Panc1 (cell line): Measurements from ENCODE around the gene CBY2. TPM values are rescaled to one million over a fixed set of nuclear protein-coding genes. Genes with fewer than 3 reads are reported as not detected.

Source experiments
- ATAC-seq: fragments of 200-7000 bp; cut with Tn5 transposase; 2 replicates; pipeline ENCODE4 v1.9.1; 2020; ENCODE audit warnings: mild to moderate bottlenecking, moderate library complexity
- BruUV-seq: library from RNA; stranded (reverse); fragments of 400-500 nt; replicated peaks from 2 replicates; lab custom pipeline; 2021; lab: Mats Ljungman, UMichigan
- CTCF ChIA-PET: fragments of 300-600 bp; sonication (Branson Sonifier 250); formaldehyde crosslinking; loops from one replicate; lab custom pipeline; 2022; ENCODE audit warnings: antibody characterized with exemption; lab: Charles Lee
- POLR2A ChIA-PET: fragments of 300-600 bp; sonication (Branson Sonifier 250); formaldehyde crosslinking; loops from one replicate; lab custom pipeline; 2022; ENCODE audit warnings: antibody characterized with exemption; lab: Charles Lee
- DNase-seq: peaks from one replicate; pipeline ENCODE4 v3.0.0-alpha.2; 2010; ENCODE audit warnings: low read depth, low spot score
- H3K27ac ChIP-seq: 2 replicates; pipeline ENCODE4 v1.5.1; 2011; ENCODE audit warnings: mild to moderate bottlenecking, low read length, inconsistent platforms
- H3K27me3 ChIP-seq: fragments of 200-500 bp; sonication (Bioruptor generic); 2 replicates; pipeline ENCODE4 v1.6.0; 2014; ENCODE audit warnings: low read length, inconsistent platforms; ENCODE audit not compliant: control insufficient read depth, insufficient read depth
- H3K36me3 ChIP-seq: fragments of 200-500 bp; sonication (Bioruptor generic); 2 replicates; pipeline ENCODE4 v1.5.1; 2014; ENCODE audit warnings: inconsistent platforms, mild to moderate bottlenecking, low read length, moderate library complexity; ENCODE audit not compliant: control insufficient read depth, insufficient read depth
- H3K4me1 ChIP-seq: 2 replicates; pipeline ENCODE4 v1.5.1; 2011; ENCODE audit warnings: inconsistent platforms, mild to moderate bottlenecking, low read length, moderate library complexity; ENCODE audit not compliant: control insufficient read depth, insufficient read depth
- H3K4me3 ChIP-seq, 2 experiments: 2 replicates each; pipeline ENCODE4 v1.5.1; 2011 to 2012; ENCODE audit warnings: low read depth in 2 of 2, low read length in 2 of 2, mild to moderate bottlenecking in 2 of 2, inconsistent platforms in 1 of 2, moderate library complexity in 1 of 2
- H3K9me3 ChIP-seq: fragments of 200-500 bp; sonication (Bioruptor generic); 2 replicates; pipeline ENCODE4 v1.5.1; 2014; ENCODE audit warnings: low read depth, mild to moderate bottlenecking, inconsistent platforms, low read length, moderate library complexity; ENCODE audit not compliant: control insufficient read depth, insufficient read depth
- POLR2AphosphoS5 ChIP-seq: IDR thresholded peaks from 2 replicates; pipeline ENCODE4 v1.6.1; 2012; ENCODE audit warnings: mild to moderate bottlenecking, low read depth, low read length, moderate library complexity
- SIN3A ChIP-seq: IDR thresholded peaks from 2 replicates; pipeline ENCODE4 v1.6.1; 2012; ENCODE audit warnings: low read depth, mild to moderate bottlenecking, low read length, moderate library complexity, borderline replicate concordance; ENCODE audit not compliant: insufficient read depth
- TCF7L2 ChIP-seq: IDR thresholded peaks from 2 replicates; pipeline ENCODE4 v1.6.1; 2011; ENCODE audit warnings: mild to moderate bottlenecking, low read depth, low read length, inconsistent platforms
- in situ Hi-C: cut with HindIII; loops from 2 replicates; pipeline ENCODE4 v1.10.0; 2016; ENCODE audit warnings: low sequenced_read_pairs, low pct_unique_long_range_greater_than_20kb
- intact Hi-C: fragments of 100-400 bp; cut with micrococcal nuclease; formaldehyde crosslinking; loops from one replicate; pipeline ENCODE4 v1.10.0; 2022; ENCODE audit not compliant: unreplicated experiment
- total RNA-seq: library from RNA; stranded (reverse); gene quantifications from one replicate; pipeline ENCODE4 v1.2.1, GENCODE V29; 2021; ENCODE audit not compliant: unreplicated experiment
- TF ChIP-seq, protein P1 (sequence below): fragments of 450-650 bp; IDR thresholded peaks from 2 replicates; pipeline ENCODE4 v1.5.1; 2017; ENCODE audit warnings: mild to moderate bottlenecking
- TF ChIP-seq, protein P2 (sequence below), 2 experiments: IDR thresholded peaks; 2 replicates each; pipeline ENCODE4 v1.6.1; 2011 to 2012; ENCODE audit warnings: low read depth in 2 of 2, control low read depth in 1 of 2, low read length in 1 of 2, mild to moderate bottlenecking in 1 of 2, moderate library complexity in 1 of 2; ENCODE audit not compliant: insufficient read depth in 1 of 2

CBY2 gene
- total RNA-seq, 1 experiment from 2014 or later = not detected

DNA sequence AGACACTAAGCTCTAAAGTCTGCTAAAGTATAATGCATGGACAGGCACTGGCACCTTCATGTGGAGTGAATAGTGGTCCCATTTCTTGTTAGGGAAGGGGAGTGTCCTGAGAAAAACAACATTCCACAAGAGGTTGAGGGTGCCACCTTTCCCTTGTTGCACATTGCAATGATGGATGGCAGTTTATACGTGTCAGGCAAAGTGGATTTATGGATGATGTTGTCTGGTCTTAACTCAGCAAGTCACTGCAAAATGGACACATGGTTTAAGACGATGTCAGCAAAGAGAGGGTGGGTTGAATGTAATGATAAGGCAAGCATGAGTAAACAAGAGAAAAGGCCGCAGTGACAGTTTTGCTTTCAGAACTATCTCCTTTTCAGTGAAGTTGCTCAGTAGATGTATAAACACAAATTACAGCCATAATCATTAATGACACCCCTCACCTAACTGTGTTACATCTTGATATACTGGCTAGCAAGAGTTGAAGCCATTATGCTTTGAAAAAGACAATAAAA is 19.6 kb upstream of the CBY2 start:
- Histone ChIP-seq H3K4me1 (no peaks in the 10 kb centered on the region), H3K36me3 (no peaks in the 10 kb centered on the region), H3K9me3 (no peaks in the 10 kb centered on the region), H3K27ac (no peak overlapping the region), H3K27me3 (no peaks in the 10 kb centered on the region), H3K4me3 (no peak overlapping the region)
- no peak for DNase-seq
- in situ Hi-C loops (no loop called here), intact Hi-C loops (no loop called here)
- TF ChIP-seq TCF7L2 (no peak), SIN3A (no peak), POLR2AphosphoS5 (no peak)
- TF ChIP-seq, protein P1, sequence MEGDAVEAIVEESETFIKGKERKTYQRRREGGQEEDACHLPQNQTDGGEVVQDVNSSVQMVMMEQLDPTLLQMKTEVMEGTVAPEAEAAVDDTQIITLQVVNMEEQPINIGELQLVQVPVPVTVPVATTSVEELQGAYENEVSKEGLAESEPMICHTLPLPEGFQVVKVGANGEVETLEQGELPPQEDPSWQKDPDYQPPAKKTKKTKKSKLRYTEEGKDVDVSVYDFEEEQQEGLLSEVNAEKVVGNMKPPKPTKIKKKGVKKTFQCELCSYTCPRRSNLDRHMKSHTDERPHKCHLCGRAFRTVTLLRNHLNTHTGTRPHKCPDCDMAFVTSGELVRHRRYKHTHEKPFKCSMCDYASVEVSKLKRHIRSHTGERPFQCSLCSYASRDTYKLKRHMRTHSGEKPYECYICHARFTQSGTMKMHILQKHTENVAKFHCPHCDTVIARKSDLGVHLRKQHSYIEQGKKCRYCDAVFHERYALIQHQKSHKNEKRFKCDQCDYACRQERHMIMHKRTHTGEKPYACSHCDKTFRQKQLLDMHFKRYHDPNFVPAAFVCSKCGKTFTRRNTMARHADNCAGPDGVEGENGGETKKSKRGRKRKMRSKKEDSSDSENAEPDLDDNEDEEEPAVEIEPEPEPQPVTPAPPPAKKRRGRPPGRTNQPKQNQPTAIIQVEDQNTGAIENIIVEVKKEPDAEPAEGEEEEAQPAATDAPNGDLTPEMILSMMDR = no peak
- TF ChIP-seq, protein P2, sequence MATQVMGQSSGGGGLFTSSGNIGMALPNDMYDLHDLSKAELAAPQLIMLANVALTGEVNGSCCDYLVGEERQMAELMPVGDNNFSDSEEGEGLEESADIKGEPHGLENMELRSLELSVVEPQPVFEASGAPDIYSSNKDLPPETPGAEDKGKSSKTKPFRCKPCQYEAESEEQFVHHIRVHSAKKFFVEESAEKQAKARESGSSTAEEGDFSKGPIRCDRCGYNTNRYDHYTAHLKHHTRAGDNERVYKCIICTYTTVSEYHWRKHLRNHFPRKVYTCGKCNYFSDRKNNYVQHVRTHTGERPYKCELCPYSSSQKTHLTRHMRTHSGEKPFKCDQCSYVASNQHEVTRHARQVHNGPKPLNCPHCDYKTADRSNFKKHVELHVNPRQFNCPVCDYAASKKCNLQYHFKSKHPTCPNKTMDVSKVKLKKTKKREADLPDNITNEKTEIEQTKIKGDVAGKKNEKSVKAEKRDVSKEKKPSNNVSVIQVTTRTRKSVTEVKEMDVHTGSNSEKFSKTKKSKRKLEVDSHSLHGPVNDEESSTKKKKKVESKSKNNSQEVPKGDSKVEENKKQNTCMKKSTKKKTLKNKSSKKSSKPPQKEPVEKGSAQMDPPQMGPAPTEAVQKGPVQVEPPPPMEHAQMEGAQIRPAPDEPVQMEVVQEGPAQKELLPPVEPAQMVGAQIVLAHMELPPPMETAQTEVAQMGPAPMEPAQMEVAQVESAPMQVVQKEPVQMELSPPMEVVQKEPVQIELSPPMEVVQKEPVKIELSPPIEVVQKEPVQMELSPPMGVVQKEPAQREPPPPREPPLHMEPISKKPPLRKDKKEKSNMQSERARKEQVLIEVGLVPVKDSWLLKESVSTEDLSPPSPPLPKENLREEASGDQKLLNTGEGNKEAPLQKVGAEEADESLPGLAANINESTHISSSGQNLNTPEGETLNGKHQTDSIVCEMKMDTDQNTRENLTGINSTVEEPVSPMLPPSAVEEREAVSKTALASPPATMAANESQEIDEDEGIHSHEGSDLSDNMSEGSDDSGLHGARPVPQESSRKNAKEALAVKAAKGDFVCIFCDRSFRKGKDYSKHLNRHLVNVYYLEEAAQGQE (IDR thresholded peaks at IDR 0.05; ENCODE audit: insufficient read depth in 1 of 2, low read depth in 2 of 2, low read length in 1 of 2) = no peak
- POLR2A ChIA-PET = no interaction called here
- no TSS peak for BruUV-seq
- ATAC-seq = no peak
- CTCF ChIA-PET = interaction anchor here (0.6 kb wide), 1 partner anchor 38 kb away, joined by 4 read pairs; no protein-coding TSS in a partner anchor

DNA sequence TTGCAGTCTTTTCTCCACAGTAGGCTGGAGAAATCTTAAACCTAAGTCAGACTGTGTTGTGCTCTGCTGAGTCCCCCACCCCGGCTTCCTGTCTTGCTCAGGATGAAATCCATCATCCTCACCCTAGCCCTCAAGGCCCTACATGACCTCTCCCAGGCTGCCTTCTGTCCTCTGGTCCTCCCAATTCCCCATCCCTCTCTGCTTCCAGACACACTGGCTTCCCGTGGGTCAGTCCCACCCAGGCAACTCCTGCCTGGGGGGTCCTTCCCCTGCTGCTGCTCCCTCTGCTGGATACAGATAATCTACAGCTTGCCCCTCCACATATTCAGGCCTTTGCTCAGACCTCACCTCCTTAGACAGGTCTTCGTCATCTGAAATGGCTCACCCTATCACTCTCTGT is 18.4 kb upstream of the CBY2 start:
- Histone ChIP-seq H3K4me1 (no peaks in the 10 kb centered on the region), H3K27me3 (no peaks in the 10 kb centered on the region), H3K4me3 (no peak overlapping the region), H3K9me3 (no peaks in the 10 kb centered on the region), H3K27ac (no peak overlapping the region), H3K36me3 (no peaks in the 10 kb centered on the region)
- no TSS peak for BruUV-seq
- in situ Hi-C loops = no loop called here
- ATAC-seq = no peak
- intact Hi-C loops = no loop called here
- no peak for DNase-seq
- no peak for TF ChIP-seq SIN3A
- TF ChIP-seq, protein P1 = 0 out of 2 replicates have a peak, but pooled peaks have one; percentile 21
- ChIA-PET POLR2A (no interaction called here), CTCF (interaction anchor here (1.1 kb wide), 1 partner anchor 13 kb away, joined by 3 read pairs; no protein-coding TSS in a partner anchor)
